GM12874 (cell line): ENCODE data around the gene CCDC192.

Experiments
- TF ChIP-seq, protein P1 (sequence below): IDR thresholded peaks from 2 replicates; pipeline ENCODE4 v1.5.1; 2011; ENCODE audit warnings: low read depth, mild to moderate bottlenecking, control low read depth, low read length, moderate library complexity; ENCODE audit not compliant: insufficient read depth

The CCDC192 gene

GRCh38 chr5:127705120-127705892 lies 2.1 kb downstream of the CCDC192 start:
- TF ChIP-seq, protein P1, sequence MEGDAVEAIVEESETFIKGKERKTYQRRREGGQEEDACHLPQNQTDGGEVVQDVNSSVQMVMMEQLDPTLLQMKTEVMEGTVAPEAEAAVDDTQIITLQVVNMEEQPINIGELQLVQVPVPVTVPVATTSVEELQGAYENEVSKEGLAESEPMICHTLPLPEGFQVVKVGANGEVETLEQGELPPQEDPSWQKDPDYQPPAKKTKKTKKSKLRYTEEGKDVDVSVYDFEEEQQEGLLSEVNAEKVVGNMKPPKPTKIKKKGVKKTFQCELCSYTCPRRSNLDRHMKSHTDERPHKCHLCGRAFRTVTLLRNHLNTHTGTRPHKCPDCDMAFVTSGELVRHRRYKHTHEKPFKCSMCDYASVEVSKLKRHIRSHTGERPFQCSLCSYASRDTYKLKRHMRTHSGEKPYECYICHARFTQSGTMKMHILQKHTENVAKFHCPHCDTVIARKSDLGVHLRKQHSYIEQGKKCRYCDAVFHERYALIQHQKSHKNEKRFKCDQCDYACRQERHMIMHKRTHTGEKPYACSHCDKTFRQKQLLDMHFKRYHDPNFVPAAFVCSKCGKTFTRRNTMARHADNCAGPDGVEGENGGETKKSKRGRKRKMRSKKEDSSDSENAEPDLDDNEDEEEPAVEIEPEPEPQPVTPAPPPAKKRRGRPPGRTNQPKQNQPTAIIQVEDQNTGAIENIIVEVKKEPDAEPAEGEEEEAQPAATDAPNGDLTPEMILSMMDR: no peak

GRCh38 chr5:127706691-127707090 lies 3.5 kb downstream of the CCDC192 start:
- TF ChIP-seq, protein P1: no peak

GRCh38 chr5:127707209-127707608 lies 4.0 kb downstream of the CCDC192 start:
- TF ChIP-seq, protein P1: no peak

DNA sequence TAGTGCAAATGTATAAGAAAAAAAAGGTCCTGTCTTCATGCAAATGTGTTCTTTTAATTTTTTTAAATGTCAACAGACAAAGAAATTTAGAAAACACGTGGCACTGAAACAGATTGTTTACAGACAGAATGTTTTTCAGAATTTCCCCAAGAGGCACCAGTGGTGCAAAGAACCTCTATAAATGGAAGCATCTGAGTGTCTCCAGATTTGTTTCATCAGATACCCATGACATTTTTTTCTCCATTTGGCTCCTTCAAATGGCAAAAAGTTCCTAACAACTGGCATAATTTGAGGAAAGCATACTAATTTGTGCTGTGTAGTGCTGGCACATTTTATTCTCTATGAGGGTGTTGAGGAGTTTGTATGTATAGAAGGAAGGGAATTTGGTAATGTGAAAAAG lies 15.0 kb downstream of the CCDC192 start:
- TF ChIP-seq, protein P1: no peak

DNA sequence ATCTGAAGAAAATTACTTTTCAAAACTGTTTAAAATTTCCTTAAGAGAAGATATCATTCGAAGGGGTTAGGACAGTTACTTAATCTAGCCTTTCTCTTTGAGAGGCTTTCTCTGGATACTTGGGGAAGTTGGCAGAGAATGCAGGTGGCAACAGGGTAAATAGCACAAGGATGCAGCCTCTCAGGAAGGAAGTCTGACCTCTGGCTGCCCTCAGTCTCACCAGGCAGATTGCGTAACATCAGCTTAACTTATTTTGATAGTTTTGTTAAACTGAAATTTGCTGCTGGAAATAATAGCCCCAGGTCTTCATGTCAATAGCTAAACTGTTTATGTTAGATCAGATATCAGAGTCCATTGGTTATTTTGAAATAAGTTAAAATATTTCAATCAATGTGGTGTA lies 20.4 kb downstream of the CCDC192 start:
- TF ChIP-seq, protein P1: no peak

DNA sequence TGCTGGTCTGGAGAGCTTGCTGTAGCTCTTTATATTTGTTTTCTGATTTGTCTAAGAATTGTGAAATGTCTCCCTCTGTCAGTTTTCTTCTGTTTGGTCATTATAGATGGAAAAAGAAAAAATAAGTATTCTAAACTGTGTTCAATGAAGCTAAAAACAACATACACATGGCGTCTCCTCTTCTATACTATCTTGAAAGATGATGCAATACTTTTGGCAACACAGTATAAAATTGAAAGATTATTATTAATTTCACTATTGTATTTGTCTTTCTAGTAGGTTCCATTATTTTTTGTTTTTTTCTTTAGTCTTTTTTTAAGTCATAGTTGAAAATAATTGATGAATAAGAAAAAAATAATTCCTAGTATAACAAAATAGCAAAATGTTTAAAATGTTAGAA lies 22.5 kb downstream of the CCDC192 start:
- TF ChIP-seq, protein P1: no peak

GRCh38 chr5:127732963-127733362 lies 29.8 kb downstream of the CCDC192 start:
- TF ChIP-seq, protein P1: no peak
